H1 (cell line): ENCODE data around the gene ARHGEF6. TPM values are rescaled to one million over a fixed set of nuclear protein-coding genes. Genes with fewer than 3 reads are reported as not detected.

Source experiments
- CBX5 ChIP-seq: fragments of 300-800, 300-1000 bp; sonication (generic); IDR thresholded peaks from 2 replicates; pipeline ENCODE4 v1.7.1; 2016; ENCODE audit warnings: antibody characterized with exemption, low read length, low read depth
- CHD7 ChIP-seq: fragments of 300-600 bp; sonication (generic); IDR thresholded peaks from 2 replicates; pipeline ENCODE4 v1.7.1; 2012; ENCODE audit warnings: low read length, moderate library complexity, mild to moderate bottlenecking, inconsistent platforms; ENCODE audit not compliant: insufficient replicate concordance
- EGR1 ChIP-seq: IDR thresholded peaks from 2 replicates; pipeline ENCODE4 v1.6.1; 2011; ENCODE audit warnings: low read depth, low read length, borderline replicate concordance
- MAX ChIP-seq: IDR thresholded peaks from 2 replicates; pipeline ENCODE4 v1.6.1; 2012; ENCODE audit warnings: inconsistent platforms
- SIX5 ChIP-seq: IDR thresholded peaks from 2 replicates; pipeline ENCODE4 v1.6.1; 2011; ENCODE audit warnings: mild to moderate bottlenecking, low read depth, low read length
- SRF ChIP-seq: IDR thresholded peaks from 2 replicates; pipeline ENCODE4 v1.6.1; 2011; ENCODE audit warnings: mild to moderate bottlenecking, low read depth, low read length, moderate library complexity
- USF2 ChIP-seq: IDR thresholded peaks from 2 replicates; pipeline ENCODE4 v1.6.1; 2011; ENCODE audit warnings: low read length, improper control_type of control experiment
- polyA plus RNA-seq, 7 experiments: library from polyadenylated mRNA; depleted of rRNA in 3 of 7; stranded (reverse) in 5 of 7; unstranded in 2 of 7; fragments of >200 nt in 5 of 7; fragments of 200-250 nt in 2 of 7; gene quantifications; 1 replicate in 5 of 7; 2 replicates in 1 of 7; 4 replicates in 1 of 7; pipeline versions ENCODE4 v1.2.1 to v1.2.3, GENCODE V29; 2011 to 2013; ENCODE audit warnings: missing spikeins in 2 of 7, mixed read lengths in 2 of 7
- total RNA-seq: library from RNA; stranded (reverse); fragmentation: NEBNext Ultra II Directional; extraction: Animal tissue kit (Norgen Biotek cat#: 25700); gene quantifications from 2 replicates; pipeline ENCODE4 v1.2.1, GENCODE V29; 2021

The ARHGEF6 gene
- total and polyA plus RNA-seq, 2 of the 8 experiments (the other 6 are each of a cell fraction or from before 2014, with no cell fraction given) = 3.6 to 3.7 TPM

- TF ChIP-seq CHD7 (no peak), EGR1 (no peak), CBX5 (no peak), MAX (no peak), USF2 (no peak), SIX5 (no peak), SRF (no peak)
- TF ChIP-seq, all 59 proteins: peak for 0
Observed at GRCh38 chrX:136697156-136697555, 83.6 kb downstream of the ARHGEF6 start (continued).
